Measurements from ENCODE around the gene C1QL4.
"Not testable (repeated sequence)": the region's sequence is repeated elsewhere in the genome, so short reads cannot be mapped to it uniquely, and the experiment has no call there.

The C1QL4 gene

GRCh38 chr12:49347311-49348193, 10.6 kb upstream of the C1QL4 start:
- peak; percentile 68 for DNase-seq

GRCh38 chr12:49346659-49347310, 9.8 kb upstream of the C1QL4 start, which contains the start of gene DNAJC22:
DNAJC22 (plus strand) TSS chr12:49346888; CDS start chr12:49348873, 1,985 bp downstream.
- DNase-seq, result no peak

- DNase-seq, result no peak
These were observed 9.1 kb upstream of the C1QL4 start for GRCh38 chr12:49345825-49346658.

- DNase-seq, result no peak
These were observed 8.2 kb upstream of the C1QL4 start for GRCh38 chr12:49345051-49345824.

GRCh38 chr12:49344486-49345050, 7.6 kb upstream of the C1QL4 start:
- DNase-seq, result no peak

GRCh38 chr12:49342914-49343731, 6.1 kb upstream of the C1QL4 start:
- DNase-seq, result no peak

- peak; percentile 88 for DNase-seq
These were observed 5.3 kb upstream of the C1QL4 start for GRCh38 chr12:49342066-49342913.

GRCh38 chr12:49341777-49342065, 4.7 kb upstream of the C1QL4 start:
- no peak for DNase-seq

- no peak for DNase-seq
These were observed 4.2 kb upstream of the C1QL4 start for GRCh38 chr12:49340971-49341776.

- no peak for DNase-seq
These were observed 3.3 kb upstream of the C1QL4 start for GRCh38 chr12:49340095-49340870.

- DNase-seq, result no peak
These were observed 2.5 kb upstream of the C1QL4 start for GRCh38 chr12:49339464-49339861.

- no peak for DNase-seq
These were observed 2.0 kb upstream of the C1QL4 start for GRCh38 chr12:49338830-49339463.

- DNase-seq, result no peak
These were observed 888 bp downstream of the C1QL4 start for GRCh38 chr12:49335955-49336644.

- DNase-seq, result no peak
These were observed 1.7 kb downstream of the C1QL4 start for GRCh38 chr12:49335118-49335954.

GRCh38 chr12:49334681-49335080, 2.3 kb downstream of the C1QL4 start:
- DNase-seq, result no peak

GRCh38 chr12:49334226-49334625, 2.8 kb downstream of the C1QL4 start:
- DNase-seq, result no peak

GRCh38 chr12:49333778-49334177, 3.2 kb downstream of the C1QL4 start:
- DNase-seq, result not testable (repeated sequence)

Measured in suppressor macrophage treated with lipopolysaccharide for 4 hours (primary cell).